ENCODE measurements around the gene CDC42BPG.

- TF ChIP-seq CTCF (IDR thresholded peaks at IDR 0.05; ENCODE audit: low read depth, low read length): no peak
- TF ChIP-seq EZH2phosphoT487 (IDR thresholded peaks at IDR 0.05; ENCODE audit: low read depth): no peak
Measured at GRCh38 chr11:64839335-64839734, 5.1 kb downstream of the CDC42BPG start.

Measured in OCI-LY3 (cell line).